HG02981 (cell line): ENCODE data around the gene ATF6.

Source experiments
- ATAC-seq: cut with Tn5 transposase; IDR thresholded peaks from one replicate; pipeline ENCODE4 v1.9.1; 2021; ENCODE audit warnings: mild to moderate bottlenecking, moderate library complexity; ENCODE audit not compliant: unreplicated experiment

The ATF6 gene

GRCh38 chr1:161956930-161957329 lies 190.8 kb downstream of the ATF6 start:
- no peak for ATAC-seq

- no peak for ATAC-seq
Observed at GRCh38 chr1:161958425-161958824, 192.3 kb downstream of the ATF6 start.

DNA sequence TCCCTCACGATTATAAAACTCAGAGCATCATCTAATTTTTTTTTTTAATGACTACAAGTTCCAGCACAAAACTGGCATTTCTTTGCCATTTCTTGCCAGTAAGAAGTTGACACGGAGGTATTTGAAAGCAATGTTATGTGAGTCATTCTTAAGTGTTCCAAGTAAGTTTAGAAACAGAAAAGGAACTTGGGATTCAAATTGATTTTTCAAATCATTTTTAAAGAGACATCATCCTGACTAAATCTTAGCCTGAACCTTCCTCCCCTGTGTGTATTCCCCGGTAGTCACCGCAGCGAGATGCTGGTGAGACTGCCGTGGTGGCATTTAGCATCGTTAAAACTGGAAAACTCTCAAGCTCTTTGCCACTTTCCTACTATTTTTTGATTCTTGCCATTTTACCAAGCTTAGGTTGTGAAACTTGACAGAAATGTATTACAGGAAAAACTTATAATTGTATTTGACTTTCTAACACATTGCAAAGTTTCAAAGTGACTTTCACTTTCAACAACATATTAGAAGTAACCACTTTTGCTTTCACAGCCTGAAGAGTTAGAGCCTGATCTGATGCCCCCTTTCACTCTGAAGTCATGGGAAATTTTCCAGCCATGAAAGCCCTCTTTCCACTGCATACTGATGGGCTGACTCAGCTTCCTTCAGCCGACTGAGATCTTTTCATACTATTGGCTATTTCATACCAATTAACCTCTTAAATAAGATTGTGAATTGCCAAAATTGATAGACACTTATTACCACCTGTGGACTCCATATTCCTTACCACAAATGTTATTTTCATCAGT lies 196.2 kb downstream of the ATF6 start:
- ATAC-seq = peak; percentile 90

- no peak for ATAC-seq
Observed at GRCh38 chr1:161966067-161966466, 199.9 kb downstream of the ATF6 start.

GRCh38 chr1:161970036-161970435 lies 203.9 kb downstream of the ATF6 start:
- ATAC-seq = no peak

GRCh38 chr1:161970633-161971032 lies 204.5 kb downstream of the ATF6 start:
- ATAC-seq = no peak

GRCh38 chr1:161972828-161973227 lies 206.7 kb downstream of the ATF6 start:
- ATAC-seq = no peak

- ATAC-seq = no peak
Observed at GRCh38 chr1:161973924-161974845, 208.1 kb downstream of the ATF6 start.

DNA sequence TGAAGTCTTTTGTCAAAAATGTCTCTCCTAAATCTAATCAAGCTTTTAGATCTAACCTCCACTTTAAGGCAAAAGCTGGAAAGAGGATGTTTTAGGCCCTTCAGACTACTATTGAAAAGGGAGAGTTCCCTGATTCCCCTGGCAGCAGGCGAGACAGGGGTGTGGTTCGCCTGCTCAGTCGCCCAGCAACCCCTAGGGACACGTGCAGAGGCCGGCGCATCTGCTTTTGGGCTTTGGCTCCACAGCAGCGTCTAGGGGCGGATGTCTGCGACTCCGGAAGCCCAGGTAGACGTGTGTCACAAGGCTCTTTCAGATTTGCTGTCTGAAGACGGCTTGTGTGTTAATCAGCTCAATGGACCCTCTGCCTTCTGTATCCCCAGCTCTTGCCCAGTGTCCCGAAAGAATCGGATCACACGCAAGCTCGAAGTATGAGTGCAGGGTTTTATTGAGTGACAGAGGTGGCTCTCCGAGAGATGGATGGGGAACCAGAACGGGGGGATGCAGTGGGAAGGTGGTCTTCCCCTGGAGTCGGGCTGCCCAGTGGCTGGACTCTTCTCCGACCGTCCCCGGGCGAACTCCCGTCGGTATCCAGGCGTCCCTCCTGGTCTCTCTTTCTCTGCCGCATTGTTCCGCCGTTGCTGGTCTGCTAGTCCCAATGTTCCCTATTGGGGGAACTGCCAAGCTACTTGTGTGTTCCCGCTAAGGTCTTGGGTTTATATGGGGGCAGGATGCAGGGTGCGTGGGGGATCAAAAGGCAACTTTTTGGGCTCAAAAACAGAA lies 212.1 kb downstream of the ATF6 start:
- ATAC-seq = no peak

DNA sequence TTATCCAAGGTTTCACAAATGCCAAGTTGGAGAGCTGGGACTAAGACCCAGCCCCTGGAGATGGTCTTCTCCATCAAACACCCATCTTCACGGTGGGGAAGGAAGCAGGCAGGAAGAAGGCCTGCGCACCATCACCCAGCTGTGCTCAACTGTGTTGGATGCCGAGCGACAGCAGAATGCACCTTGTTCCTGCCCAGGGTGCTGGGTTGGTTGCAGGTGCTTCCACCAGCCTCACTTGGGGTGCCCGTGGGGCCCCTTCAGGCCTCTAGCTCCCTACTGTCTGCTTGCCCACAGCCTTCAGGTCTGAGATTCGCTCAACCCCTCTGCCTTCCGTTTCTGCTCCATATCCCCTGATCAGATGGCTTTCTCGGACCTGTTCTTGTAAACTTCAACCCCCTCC lies 215.0 kb downstream of the ATF6 start:
- no peak for ATAC-seq

DNA sequence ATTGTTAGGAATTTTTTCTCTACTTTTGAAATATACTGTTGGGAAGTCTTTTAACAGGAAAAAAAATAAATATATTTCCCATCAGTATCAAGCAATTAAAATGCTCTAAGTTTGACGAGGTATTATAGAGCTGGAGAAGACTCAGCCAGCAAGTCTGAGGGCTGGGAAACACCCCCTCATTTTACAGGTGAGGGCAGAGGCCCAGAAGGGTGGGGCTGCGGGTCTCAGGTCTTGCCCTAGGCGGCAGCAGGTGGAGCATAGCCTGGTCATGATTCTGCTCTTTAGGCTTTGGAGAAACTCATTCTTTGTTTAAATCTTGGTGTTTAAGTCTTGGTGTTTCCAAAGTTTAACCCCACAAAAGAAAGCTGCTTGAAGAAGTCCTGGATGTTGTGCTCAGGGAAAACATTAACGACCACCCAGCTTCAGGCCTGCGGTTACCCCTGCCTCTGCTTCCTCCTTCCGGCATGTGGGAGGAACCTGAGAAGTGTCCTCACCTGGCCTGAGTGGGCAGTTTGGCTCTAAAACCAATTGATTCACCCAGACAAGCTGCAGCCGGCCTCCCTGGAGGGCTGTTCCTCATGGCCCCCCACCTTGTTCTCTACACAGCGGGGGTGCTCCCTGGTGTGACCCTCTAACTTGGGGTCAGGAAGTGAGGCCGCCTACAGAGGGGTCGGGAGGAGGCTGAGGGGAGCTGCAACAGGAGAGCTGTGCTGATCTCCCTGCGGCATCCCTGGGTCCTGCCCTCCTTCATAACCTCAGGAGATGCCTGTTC lies 215.8 kb downstream of the ATF6 start:
- ATAC-seq = no peak

DNA sequence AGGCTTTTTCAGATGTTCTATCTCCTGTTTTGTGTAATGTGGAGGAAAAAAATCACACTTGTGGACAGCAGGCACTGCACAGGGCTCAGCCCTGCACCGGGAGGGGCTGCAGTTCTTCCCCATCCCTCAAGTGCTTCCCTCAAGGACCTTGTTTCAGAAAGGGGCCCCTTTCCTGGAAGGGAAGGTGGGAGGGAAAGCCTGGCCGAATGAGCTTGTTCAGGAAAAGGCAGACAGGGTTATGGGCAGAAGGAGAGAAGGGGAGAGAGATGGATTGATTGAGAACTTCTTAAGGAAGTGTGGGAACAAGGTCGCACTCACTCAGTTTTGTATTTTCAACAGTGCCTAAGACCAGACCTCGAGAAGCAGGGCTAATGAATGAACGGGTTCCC lies 216.4 kb downstream of the ATF6 start:
- ATAC-seq = no peak

DNA sequence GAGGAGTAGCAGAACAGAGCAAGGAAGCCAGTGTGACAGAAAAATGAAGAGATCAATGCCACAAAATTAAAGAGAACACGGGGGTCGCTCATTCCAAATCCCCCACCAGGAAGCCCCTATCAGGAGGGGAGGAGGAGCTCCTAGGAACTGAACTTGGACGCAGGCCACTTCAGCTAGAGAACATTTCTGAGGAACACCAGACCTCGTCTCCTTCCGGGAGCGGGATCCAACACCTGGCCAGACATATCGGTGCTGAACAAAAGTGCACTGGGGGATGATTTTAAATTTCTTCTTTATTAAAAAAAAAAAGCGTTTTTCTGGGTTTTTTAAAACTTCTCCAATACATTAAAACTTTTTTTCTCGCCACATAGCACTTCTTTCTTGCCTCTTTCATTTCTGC lies 216.8 kb downstream of the ATF6 start:
- ATAC-seq = no peak

DNA sequence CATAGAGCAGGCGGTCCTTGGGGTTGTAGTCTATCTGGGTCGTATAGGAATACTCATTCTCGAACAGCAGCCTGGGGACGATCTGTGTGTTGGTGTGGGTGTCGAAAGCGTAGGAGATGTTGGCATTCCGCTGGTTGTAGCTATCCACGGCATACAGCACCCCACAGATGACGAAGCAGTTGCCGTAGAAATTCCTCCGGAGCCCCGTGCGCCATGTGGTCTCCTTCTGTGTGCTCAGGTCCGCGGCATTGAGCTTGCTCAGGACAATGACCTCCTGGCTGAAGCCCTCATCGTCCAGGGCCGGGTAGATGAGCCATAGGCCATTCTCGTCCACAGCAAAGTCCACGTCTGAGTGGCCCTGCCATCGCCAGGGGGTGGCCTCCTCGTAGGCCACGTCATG lies 217.6 kb downstream of the ATF6 start:
- ATAC-seq = no peak

GRCh38 chr1:161985301-161985822 lies 219.2 kb downstream of the ATF6 start:
- ATAC-seq = no peak

DNA sequence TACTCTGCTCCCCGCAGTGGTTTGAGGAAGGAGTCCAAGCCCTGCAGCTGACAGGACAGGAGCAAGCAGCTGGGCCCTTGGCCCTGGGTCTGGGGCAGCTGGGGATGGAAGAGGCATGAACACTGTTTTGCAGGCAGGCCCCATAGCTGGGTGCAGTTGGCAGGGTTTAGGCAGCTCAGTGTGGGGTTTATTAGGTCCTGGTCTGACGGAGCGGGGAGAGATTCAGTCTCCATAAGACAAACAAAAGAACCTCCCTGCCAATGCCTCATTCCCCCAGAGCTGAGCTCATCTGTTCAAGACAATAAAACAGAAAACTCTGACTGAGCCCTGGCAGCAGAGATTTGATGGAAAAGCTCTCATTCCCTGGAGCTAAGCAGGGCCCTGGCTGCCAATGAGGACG lies 220.2 kb downstream of the ATF6 start:
- no peak for ATAC-seq

DNA sequence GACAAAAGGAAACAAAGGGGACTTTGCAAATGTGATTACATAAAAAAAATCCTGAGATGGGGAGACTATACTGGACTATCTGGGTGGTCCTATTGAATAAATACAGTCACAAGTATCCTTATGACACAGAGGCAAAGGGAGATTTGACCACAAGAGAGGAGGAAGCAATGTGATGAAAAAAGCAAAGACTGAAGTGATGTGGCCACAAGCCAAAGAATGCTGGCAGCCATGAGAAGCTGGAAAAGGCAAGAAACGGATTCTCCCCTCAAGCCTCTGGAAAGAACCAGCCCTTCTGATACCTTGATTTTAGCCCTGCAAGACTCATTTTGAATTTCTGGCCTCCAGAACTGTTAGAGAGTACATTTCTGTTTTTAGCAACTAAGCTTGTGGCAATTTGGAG lies 221.2 kb downstream of the ATF6 start:
- ATAC-seq = no peak

DNA sequence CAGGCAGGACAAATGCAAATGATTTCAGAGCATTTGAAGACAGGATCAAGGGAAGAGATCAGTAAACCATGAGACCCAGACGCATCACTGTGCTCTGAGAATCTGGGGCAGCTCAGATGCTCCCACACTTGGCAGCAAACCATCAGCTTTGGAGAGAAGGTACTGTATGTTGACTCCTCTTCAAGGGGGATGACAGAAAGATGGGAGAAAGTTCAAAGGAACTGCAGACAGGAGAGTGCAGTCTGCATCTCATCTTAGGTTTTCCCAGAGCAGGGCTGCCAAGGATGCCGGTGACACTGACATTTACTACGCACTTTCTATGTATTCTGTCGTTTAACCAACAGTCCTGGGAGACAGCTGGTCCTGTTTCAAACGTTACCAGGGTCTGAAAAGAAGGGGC lies 221.8 kb downstream of the ATF6 start:
- no peak for ATAC-seq

- no peak for ATAC-seq
Observed at GRCh38 chr1:161988413-161988812, 222.3 kb downstream of the ATF6 start.

DNA sequence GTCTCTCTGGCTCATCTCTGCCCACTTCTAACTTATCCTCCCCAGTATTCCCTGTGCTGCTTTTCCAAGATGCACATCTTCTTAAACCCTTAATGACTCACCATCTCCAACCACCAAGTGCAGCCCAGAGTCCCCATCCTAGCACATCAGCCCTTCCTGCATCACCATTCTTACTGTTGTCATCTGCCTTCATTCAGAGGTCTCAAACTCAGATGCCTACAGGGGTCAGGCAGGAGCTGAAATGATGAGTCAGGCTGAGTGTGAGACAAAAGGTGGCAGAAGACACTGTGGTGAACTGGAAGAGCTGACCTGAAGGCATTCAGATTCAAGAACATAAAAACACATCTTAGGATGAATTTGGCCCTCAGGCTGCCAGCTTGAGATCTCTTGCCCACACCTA lies 223.0 kb downstream of the ATF6 start:
- no peak for ATAC-seq
